Measurements from ENCODE around the gene RPL36.
"Not testable (repeated sequence)": the region's sequence is repeated elsewhere in the genome, so short reads cannot be mapped to it uniquely, and the experiment has no call there.

RPL36 gene

DNA sequence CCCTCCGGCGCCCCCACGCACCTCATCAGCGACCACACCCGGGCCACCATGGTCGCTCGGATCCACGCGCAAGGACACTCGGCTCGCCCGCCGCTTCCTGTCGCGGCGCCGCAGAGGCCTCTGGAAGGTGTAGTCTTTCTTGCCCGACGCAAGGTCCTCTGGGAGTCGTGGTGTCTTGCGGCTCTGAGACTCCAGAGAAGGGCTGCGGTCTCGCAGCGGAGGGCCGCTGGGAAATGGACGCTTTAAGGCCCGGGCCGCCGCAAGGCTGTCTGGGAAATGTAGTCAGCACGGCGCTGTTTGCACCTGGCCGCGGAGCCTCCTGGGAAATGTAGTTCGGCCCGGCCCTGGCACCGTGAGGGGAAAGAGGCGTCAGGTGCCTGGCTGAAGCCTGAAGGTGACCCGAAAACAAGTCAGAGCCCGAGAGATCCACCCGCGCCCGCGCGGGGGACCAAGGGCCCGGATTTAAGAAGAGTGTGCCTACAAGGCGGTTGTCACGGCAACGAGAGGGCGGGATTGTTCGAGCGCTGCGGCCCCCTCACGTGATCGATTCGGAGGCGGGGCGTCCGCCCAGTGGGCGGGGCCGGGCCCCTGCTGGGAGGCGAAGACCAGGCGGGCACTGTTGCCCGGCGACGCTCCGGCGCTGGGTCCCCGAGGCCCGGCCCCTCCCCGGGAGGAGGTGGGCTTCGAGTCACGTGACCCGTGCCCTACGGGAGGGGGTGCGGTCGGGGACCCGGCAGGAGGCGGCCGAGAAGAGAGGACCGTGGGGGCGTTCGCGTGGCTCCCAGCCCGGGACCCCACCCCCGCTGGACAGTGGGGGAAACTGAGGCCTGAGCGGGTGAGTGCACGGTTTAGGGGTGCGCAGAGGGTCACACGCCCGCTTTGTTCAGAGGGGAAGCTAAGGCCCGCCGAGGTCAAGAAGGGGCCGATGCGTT, 9.4 kb upstream of the RPL36 start, which contains the start of the genes HSD11B1L and MICOS13:
TSS of gene HSD11B1L (plus strand) at position 591 of the 932 bp plus-strand sequence. CDS start 3,806 bp downstream, outside the sequence.
TSS of gene MICOS13 (minus strand) at position 80 of the 932 bp plus-strand sequence. CDS start at position 50, 30 bp downstream.
- Mint-ChIP-seq H3K27me3 (no peaks in the 10 kb centered on the region), H3K4me3 (peak within 1 kb of the TSS; percentile 83 to 99), H3K4me1 (peaks cover 43% of the 10 kb centered on the region), H3K9me3 (no peaks in the 10 kb centered on the region), H3K27ac (peak within 1 kb of the TSS; percentile 93 to 96)
- peak; percentile 98 to 99 for DNase-seq
- peak; percentile 97 for ATAC-seq

DNA sequence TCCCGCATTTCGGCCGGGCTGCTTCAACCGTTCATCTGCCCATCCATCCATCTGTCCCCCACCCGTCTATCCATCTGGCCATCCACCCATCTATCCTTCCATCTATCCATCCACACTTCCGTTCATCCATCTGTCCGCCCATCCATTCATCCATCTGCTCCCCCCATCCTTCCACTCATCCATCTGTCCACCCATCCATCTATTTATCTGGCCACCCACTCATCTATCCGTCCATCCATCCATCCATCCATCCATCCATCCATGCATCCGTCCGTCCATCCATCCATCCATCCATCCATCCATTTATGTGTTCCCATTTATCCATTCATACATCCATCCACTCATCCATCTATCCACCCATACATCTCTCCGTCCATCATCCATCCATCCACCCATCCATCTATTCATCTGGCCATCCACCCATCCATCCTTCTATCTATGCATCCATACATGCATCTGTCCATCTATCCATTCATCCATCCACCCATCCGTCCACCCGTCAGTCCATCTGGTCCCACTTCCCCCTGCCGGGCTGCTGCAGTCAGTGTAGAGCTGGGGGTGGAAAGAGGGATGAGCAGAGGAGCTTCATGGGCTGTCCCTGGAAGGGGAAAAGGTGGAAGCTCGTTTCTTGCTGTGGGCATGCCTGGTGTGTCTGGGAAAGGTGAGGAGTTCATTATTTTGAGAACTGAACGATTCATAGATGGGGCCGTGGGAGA, 8.5 kb upstream of the RPL36 start:
- H3K4me3 Mint-ChIP-seq, result peak overlapping the region; percentile 63 to 83
- H3K27me3 Mint-ChIP-seq, result no peaks in the 10 kb centered on the region
- peaks cover 47% of the 10 kb centered on the region for H3K4me1 Mint-ChIP-seq
- no peaks in the 10 kb centered on the region for H3K9me3 Mint-ChIP-seq
- H3K27ac Mint-ChIP-seq, result peak overlapping the region; percentile 8 to 21
- ATAC-seq (no peak), DNase-seq (no peak)

DNA sequence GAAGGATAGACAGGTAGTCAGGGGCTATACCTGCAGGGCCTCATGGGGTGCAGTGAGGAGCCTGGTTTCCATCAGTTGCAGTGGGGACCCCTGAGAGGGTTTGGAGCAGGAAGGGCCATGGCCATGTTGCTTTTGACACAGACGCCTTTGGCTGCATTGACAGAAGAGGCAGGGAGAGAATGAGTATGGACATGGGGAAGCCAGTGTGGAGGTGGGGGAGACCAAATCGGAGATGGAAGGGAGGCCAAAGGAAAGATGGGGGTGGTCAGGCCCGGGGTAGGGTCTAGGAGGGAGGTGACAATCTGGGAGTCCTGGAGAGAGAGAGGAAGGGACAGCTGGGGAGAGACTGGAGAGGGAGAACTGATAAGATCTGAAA, 8.0 kb upstream of the RPL36 start:
- Mint-ChIP-seq H3K9me3 (no peaks in the 10 kb centered on the region), H3K4me1 (peaks cover 49% of the 10 kb centered on the region), H3K27ac (no peak overlapping the region), H3K4me3 (peak overlapping the region; percentile 63 to 83), H3K27me3 (no peaks in the 10 kb centered on the region)
- ATAC-seq (no peak), DNase-seq (no peak)

DNA sequence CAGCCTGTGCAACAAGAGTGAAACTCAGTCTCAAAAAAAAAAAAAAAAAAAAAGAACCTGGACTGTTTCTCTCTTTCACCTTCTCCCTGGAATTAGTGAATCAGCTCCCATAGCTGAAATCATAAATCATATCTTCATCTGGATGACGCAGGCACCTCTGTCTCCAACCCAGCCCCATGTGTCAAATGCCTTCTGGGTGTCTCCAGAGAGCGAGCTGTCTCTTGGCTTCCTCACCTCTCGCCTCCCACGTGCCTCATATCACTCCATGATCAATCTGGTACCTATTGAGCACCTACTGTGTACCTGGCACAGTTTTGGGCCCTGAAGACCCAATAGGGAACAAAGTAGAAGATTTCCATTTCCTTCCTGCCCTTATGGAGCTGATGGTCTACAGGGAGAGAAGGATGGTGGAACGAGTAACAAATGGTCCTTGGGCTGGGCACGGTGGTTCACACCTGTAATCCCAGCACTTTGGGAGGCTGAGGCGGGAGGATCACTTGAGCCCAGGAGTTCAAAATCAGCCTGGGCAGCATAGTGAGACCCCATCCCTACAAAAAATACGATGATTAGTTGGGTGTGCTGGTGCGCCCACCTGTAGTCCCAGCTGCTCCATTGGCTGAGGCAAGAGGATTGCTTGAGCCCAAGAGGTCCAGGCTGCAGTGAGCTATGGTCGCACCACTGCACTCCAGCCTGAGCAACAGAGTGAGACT, 6.8 kb upstream of the RPL36 start:
- Mint-ChIP-seq H3K4me3 (no peak overlapping the region), H3K4me1 (peaks cover 58% of the 10 kb centered on the region)

DNA sequence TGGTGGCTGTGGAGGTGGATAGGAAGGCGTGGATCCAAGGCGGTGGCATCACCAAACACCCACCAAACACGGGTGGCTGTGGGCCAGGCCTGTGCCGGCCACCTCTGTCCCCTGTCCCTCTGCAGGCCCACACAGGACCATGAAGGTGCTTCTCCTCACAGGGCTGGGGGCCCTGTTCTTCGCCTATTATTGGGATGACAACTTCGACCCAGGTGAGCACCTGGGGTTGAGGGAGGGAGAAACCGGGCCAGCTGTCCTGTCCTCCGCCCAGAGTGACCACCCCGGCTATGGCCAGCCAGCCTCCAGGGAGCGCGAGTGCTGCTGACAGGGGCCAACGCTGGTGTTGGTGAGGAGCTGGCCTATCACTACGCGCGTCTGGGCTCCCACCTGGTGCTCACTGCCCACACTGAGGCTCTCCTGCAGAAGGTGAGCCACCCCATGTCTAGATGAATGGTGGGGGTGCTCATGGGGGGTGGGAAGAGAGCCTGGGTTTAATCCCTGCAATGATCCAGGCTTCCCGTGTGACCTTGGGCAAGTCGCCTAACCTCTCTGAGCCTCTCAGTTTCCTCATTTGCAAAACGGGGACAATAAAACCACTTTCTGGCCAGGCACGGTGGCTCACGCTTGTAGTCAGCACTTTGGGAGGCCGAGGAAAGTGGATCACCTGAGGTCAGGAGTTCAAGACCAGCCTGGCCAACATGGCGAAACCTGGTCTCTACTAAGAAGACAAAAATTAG, 5.2 kb upstream of the RPL36 start:
- Mint-ChIP-seq H3K4me3 (no peak overlapping the region), H3K9me3 (no peaks in the 10 kb centered on the region), H3K27ac (no peak overlapping the region), H3K4me1 (peaks cover 53% of the 10 kb centered on the region), H3K27me3 (no peaks in the 10 kb centered on the region)
- ATAC-seq, result no peak
- no peak for DNase-seq

More for the DNA sequence above, 6.8 kb upstream of the RPL36 start:
- DNase-seq, result no peak
- Mint-ChIP-seq H3K27me3 (no peaks in the 10 kb centered on the region), H3K9me3 (no peaks in the 10 kb centered on the region), H3K27ac (no peak overlapping the region)
- no peak for ATAC-seq

DNA sequence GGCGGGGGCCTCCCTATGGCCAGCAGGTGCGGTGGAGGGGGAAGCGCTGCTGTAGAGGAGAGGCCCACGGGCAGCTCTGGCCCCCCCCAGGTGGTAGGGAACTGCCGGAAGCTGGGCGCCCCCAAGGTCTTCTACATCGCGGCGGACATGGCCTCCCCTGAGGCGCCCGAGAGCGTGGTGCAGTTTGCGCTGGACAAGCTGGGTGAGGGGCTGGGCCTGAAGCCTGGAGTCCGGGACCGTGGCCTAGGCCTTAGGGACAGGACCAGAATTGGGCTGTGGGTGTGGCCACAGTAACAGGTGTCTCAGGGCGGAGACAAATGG, 3.8 kb upstream of the RPL36 start:
- H3K27ac Mint-ChIP-seq, result peak overlapping the region; percentile 91 to 92
- ATAC-seq, result no peak
- peaks cover 54% of the 10 kb centered on the region for H3K4me1 Mint-ChIP-seq
- H3K9me3 Mint-ChIP-seq, result no peaks in the 10 kb centered on the region
- DNase-seq, result no peak
- H3K27me3 Mint-ChIP-seq, result no peaks in the 10 kb centered on the region
- peak overlapping the region; percentile 90 to 92 for H3K4me3 Mint-ChIP-seq

DNA sequence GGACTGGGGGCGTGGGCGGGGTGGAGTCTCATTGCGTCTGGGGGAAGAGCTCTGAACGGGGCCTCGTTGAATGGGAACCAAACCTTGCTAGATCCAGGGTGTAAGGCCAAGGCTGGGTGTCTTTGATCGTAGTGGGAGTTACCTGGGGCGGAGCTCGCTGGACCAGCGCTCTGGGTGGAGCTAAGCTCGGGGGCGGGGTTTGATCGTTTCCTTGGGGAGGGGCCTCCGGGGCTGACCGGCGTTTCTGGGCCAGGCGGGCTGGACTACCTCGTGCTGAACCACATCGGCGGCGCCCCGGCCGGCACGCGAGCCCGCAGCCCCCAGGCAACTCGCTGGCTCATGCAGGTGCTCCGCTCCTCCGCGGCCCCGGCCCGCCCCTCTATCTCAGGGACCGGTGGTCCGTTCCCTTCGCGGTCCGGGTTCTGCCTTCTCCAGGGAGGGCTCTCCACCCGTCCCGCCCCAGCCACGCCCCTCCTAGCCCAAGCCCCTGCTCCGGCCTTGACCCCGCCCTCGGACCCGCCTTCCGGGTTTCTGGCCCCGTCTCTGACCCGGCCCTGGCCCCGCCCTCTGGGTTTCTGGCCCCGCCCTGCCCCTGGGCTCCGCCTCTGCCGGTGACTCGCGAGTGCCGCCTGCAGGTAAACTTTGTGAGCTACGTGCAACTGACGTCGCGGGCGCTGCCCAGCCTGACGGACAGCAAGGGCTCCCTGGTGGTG, 3.3 kb upstream of the RPL36 start:
- H3K27ac Mint-ChIP-seq, result peak overlapping the region; percentile 91 to 92

DNA sequence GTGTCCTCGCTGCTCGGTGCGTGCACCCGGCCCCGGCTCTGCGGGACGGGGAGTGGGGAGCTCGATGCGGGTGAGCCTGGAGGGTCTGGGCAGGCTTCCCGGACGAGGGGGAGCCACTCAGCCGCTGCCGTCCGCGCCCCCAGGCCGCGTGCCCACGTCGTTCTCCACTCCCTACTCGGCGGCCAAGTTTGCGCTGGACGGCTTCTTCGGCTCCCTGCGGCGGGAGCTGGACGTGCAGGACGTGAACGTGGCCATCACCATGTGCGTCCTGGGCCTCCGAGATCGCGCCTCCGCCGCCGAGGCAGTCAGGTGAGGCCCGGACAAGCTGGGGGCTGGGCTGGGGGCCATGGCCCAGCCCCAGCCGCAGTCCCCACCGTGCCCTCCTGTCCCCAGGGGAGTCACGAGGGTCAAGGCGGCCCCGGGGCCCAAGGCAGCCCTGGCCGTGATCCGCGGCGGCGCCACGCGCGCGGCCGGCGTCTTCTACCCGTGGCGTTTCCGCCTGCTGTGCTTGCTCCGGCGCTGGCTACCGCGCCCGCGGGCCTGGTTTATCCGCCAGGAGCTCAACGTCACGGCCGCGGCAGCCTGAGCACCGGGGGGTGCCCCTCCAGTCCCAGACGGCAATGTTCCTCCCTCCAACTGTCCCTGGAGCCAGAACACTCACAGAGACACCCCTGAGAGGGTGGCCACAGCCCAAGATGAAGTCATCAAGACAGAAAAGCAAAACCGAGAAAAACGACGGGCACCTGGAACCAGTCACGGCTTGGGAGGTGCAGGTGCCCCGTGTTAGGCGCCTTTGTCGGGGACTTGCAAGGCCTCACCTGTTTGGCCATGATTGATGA, 2.5 kb upstream of the RPL36 start:
- Mint-ChIP-seq H3K27me3 (no peaks in the 10 kb centered on the region), H3K27ac (no peak overlapping the region), H3K4me3 (peak overlapping the region; percentile 90 to 92), H3K4me1 (peaks cover 52% of the 10 kb centered on the region), H3K9me3 (no peaks in the 10 kb centered on the region)
- DNase-seq, result no peak
- no peak for ATAC-seq

More for the DNA sequence above, 3.3 kb upstream of the RPL36 start:
- ATAC-seq, result peak; percentile 67
- H3K4me3 Mint-ChIP-seq, result peak overlapping the region; percentile 90 to 92
- H3K4me1 Mint-ChIP-seq, result peaks cover 51% of the 10 kb centered on the region
- peak; percentile 98 to 100 for DNase-seq
- no peaks in the 10 kb centered on the region for H3K27me3 Mint-ChIP-seq
- H3K9me3 Mint-ChIP-seq, result no peaks in the 10 kb centered on the region

DNA sequence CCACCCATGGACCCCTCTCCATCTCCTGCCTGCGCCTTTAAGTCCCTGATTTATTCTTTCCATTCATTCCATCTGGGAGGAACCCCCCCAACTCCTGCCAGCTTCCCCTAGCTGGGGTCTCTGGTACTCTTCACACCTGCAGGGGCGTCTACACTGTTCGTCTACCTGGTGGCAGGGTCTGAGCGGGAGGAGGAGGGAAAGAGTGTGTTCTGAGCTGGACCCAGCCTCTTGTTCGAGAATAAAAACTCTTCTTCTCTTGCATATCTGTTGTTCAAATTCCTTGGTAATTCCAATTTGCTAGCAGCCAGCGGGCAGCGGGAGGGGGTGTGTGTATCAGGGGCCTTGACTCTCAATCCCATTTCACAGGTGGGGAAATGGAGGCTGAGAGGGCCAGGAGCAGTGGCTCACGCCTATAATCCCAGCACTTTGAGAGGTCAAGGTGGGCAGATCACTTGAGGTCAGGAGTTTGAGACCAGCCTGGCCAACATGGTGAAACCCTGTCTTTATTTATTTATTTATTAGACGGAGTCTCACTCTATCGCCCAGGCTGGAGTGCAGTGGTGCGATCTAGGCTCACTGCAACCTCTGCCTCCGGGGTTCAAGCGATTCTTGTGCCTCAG, 1.7 kb upstream of the RPL36 start:
- DNase-seq, ATAC-seq, H3K9me3 Mint-ChIP-seq, H3K27me3 Mint-ChIP-seq: not testable (repeated sequence)
- peak overlapping the region; percentile 69 to 82 for H3K4me3 Mint-ChIP-seq
- H3K27ac Mint-ChIP-seq, result peak overlapping the region in 1 of 2 donors; percentile 25
- peaks cover 60% of the 10 kb centered on the region for H3K4me1 Mint-ChIP-seq

DNA sequence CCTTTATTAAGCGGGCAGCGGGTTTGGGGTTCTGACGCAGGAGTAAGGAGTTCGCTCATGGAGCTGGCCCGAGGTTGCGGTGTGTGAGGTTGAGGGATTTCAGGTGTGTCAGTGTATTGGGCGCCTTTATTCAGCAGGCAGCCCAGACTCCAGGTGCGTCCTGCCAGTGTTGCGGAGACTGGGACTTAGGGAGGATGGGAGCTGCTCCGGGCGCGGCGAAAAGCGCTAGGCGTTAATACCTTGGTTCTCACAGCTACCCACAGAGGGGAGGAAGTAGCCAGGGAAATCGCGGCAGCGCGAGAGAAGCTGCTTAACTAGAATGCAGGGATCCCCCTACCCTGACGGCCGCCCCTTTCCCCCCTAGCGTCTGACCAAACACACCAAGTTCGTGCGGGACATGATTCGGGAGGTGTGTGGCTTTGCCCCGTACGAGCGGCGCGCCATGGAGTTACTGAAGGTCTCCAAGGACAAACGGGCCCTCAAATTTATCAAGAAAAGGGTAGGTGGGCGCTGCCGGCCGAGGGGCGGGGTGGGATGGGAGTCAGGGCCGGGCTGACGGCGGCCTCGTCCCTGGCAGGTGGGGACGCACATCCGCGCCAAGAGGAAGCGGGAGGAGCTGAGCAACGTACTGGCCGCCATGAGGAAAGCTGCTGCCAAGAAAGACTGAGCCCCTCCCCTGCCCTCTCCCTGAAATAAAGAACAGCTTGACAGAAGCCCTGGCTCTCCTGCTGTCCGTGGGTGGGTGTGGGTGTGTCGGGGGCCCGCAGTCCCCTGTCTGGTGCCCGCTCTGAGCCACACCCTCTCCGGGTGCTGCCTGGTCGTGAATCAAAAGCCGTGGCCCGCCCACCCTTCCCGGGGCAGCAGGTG, 1.1 kb downstream of the RPL36 start:
- Mint-ChIP-seq H3K4me3 (peak overlapping the region; percentile 96 to 99), H3K27me3 (no peaks in the 10 kb centered on the region), H3K4me1 (peaks cover 76% of the 10 kb centered on the region), H3K27ac (peak overlapping the region; percentile 98 to 99), H3K9me3 (no peaks in the 10 kb centered on the region)
- DNase-seq (peak; percentile 64 to 69), ATAC-seq (peak; percentile 6)

DNA sequence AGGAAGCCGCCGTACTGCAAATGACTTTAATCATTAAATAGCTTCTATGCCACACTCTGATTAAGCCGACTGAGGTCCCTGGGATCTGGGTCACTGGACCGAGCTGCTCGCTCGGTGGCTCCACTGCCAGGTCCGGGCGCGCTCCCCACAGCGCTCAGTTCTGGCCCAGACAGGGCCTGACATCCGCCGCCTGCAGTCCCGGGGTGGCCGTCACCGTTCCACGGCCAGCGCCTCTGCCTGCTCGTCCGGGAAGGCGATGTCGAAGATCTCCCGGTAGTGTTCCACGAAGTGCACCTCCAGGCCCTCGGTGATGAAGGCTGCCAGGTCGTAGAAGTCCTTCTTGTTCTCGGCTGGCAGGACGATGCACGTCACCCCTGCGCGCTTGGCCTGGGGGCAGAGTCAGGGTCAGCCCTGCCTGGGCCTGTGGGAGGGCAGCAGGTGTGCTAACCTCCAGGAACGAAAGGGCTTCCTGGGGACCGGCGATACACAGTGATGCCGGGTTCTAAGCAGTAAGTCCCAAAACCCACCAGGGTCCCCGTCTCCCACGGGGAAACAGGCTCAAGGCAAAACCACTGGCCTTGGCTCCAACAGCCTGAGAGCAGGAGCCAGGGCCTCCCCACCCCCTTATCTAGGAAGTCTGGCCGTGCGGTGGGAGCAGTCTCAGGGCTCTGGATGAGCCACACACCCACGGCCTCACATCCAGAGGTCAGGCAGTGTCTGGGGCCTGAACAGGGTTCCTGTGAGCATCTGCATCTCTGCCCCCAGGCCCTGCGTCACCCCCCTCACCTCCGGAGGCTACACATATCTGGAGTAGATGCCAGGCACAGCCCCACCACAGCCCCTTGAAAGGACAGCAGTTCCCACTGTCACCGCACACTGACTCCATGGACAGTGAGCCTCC, 2.0 kb downstream of the RPL36 start:
- Mint-ChIP-seq H3K27ac (peak overlapping the region; percentile 69 to 99), H3K27me3 (no peaks in the 10 kb centered on the region), H3K9me3 (no peaks in the 10 kb centered on the region), H3K4me3 (peak overlapping the region; percentile 96 to 99), H3K4me1 (peaks cover 74% of the 10 kb centered on the region)
- ATAC-seq (no peak), DNase-seq (peak; percentile 39 to 48)

DNA sequence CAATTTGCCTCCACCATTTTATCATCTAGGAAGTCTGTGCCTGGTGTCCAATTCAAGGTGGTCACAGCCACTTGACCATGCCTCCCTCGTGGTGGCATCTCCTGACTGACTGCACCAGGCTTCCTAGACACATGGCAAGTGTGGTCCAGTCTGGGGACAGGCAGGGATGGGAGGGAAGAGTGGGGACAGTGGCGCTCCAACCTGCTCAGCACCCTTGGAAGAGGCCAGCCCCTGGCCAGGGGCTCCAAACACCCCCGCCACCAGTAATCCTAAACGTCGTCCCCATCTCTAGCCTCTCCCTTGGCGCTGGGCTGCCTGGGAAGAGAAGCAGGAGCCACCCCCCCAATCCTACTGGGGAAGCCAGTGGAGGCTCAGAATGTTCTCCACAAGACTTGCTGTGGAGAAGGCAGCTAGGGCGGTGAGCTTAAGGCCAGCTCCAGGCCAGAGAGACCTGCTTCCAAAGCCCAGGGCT, 2.7 kb downstream of the RPL36 start:
- ATAC-seq (no peak), DNase-seq (no peak)
- Mint-ChIP-seq H3K4me1 (peaks cover 77% of the 10 kb centered on the region), H3K27me3 (no peaks in the 10 kb centered on the region), H3K4me3 (peak overlapping the region; percentile 96 to 99), H3K9me3 (no peaks in the 10 kb centered on the region), H3K27ac (peak overlapping the region; percentile 69 to 99)
